ENCODE results near the gene OR4F15. TPM values are rescaled to one million over a fixed set of nuclear protein-coding genes. Genes with fewer than 3 reads are reported as not detected.

The OR4F15 gene
- total RNA-seq, 2 experiments from 2014 or later, result not detected

Other genes with a start within 250 kb of the OR4F15 start
- 10 to 100 TPM; 41.7 to 48.1 TPM for gene TM2D3, start 159.8 kb upstream of the OR4F15 start, total RNA-seq
- gene TARS3, start 87.7 kb upstream of the OR4F15 start, total RNA-seq, result 10 to 100 TPM; 10.8 to 11.7 TPM
- not detected for gene OR4F6, start 8.7 kb upstream of the OR4F15 start, total RNA-seq